ENCODE measurements around the gene TP53BP2.
"Not testable (repeated sequence)": the region's sequence is repeated elsewhere in the genome, so short reads cannot be mapped to it uniquely, and the experiment has no call there.

The TP53BP2 gene

GRCh38 chr1:223845810-223846682, at the start of gene TP53BP2:
TSS of gene TP53BP2 (minus strand) at chr1:223845947. CDS start at chr1:223845680, 267 bp downstream.
- peak; percentile 95 for DNase-seq

- DNase-seq, result not testable (repeated sequence)
Measured at GRCh38 chr1:223890494-223890893, 44.7 kb upstream of the TP53BP2 start.

- not testable (repeated sequence) for DNase-seq
Measured at GRCh38 chr1:223889319-223889718, 43.6 kb upstream of the TP53BP2 start.

- no peak for DNase-seq
Measured at GRCh38 chr1:223887747-223888418, 42.1 kb upstream of the TP53BP2 start.

- no peak for DNase-seq
Measured at GRCh38 chr1:223886516-223886921, 40.8 kb upstream of the TP53BP2 start.

GRCh38 chr1:223885614-223886013, 39.9 kb upstream of the TP53BP2 start:
- DNase-seq, result no peak

- DNase-seq, result no peak
Measured at GRCh38 chr1:223878598-223879325, 33.0 kb upstream of the TP53BP2 start.

- DNase-seq, result no peak
Measured at GRCh38 chr1:223877804-223878203, 32.1 kb upstream of the TP53BP2 start.

GRCh38 chr1:223876590-223876989, 30.8 kb upstream of the TP53BP2 start:
- no peak for DNase-seq

GRCh38 chr1:223873044-223873443, 27.3 kb upstream of the TP53BP2 start:
- DNase-seq, result no peak

- DNase-seq, result no peak
Measured at GRCh38 chr1:223872308-223872901, 26.7 kb upstream of the TP53BP2 start.

- no peak for DNase-seq
Measured at GRCh38 chr1:223870617-223871574, 25.1 kb upstream of the TP53BP2 start.

GRCh38 chr1:223864599-223865368, 19.0 kb upstream of the TP53BP2 start:
- not testable (repeated sequence) for DNase-seq

GRCh38 chr1:223864084-223864483, 18.3 kb upstream of the TP53BP2 start:
- no peak for DNase-seq

GRCh38 chr1:223861904-223862303, 16.2 kb upstream of the TP53BP2 start:
- DNase-seq, result no peak

- no peak for DNase-seq
Measured at GRCh38 chr1:223860051-223860622, 14.4 kb upstream of the TP53BP2 start.

GRCh38 chr1:223859058-223859457, 13.3 kb upstream of the TP53BP2 start:
- DNase-seq, result no peak

- DNase-seq, result no peak
Measured at GRCh38 chr1:223856386-223856785, 10.6 kb upstream of the TP53BP2 start.

- DNase-seq, result no peak
Measured at GRCh38 chr1:223853748-223854147, 8.0 kb upstream of the TP53BP2 start.

- DNase-seq, result no peak
Measured at GRCh38 chr1:223853275-223853674, 7.5 kb upstream of the TP53BP2 start.

- DNase-seq, result no peak
Measured at GRCh38 chr1:223852337-223852736, 6.6 kb upstream of the TP53BP2 start.

Measured in COR-L47 (cell line).